Peyer's patch (tissue), 4 donors: ENCODE measurements around the gene EFNA2. TPM values are rescaled to one million over a fixed set of nuclear protein-coding genes. Genes with fewer than 3 reads are reported as not detected.
"Not testable (repeated sequence)": the region's sequence is repeated elsewhere in the genome, so short reads cannot be mapped to it uniquely, and the experiment has no call there.

ENCODE experiments used
- DNase-seq, 3 donors: peaks; one replicate each; pipeline ENCODE4 v3.0.0-alpha.2; 2017 to 2019
- H3K27ac ChIP-seq, 4 donors: fragments of 200-600 bp; sonication (generic); one replicate each; pipeline ENCODE4 v1.5.1; 2016 to 2019
- H3K27me3 ChIP-seq, 2 donors: fragments of 200-600 bp; sonication (generic); one replicate each; pipeline ENCODE4 v1.5.1; 2019
- H3K36me3 ChIP-seq, 3 donors: fragments of 200-600 bp; sonication (generic); one replicate each; pipeline ENCODE4 v1.5.1; 2016 to 2019
- H3K4me1 ChIP-seq, 4 donors: fragments of 200-600 bp; sonication (generic); one replicate each; pipeline ENCODE4 v1.5.1; 2016 to 2019
- H3K4me3 ChIP-seq, 4 donors: fragments of 200-600 bp; sonication (generic); 1 replicate in 3 of 4; 2 replicates in 1 of 4; pipeline ENCODE4 v1.5.1; 2016 to 2019; ENCODE audit warnings: mild to moderate bottlenecking in 1 of 4
- H3K9me3 ChIP-seq, 4 donors: fragments of 200-600 bp; sonication (generic); one replicate each; pipeline ENCODE4 v1.5.1; 2016 to 2019; ENCODE audit warnings: mild to moderate bottlenecking in 1 of 4
- POLR2A ChIP-seq, 2 donors: fragments of 450-650 bp; IDR thresholded peaks; one replicate each; pipeline ENCODE4 v1.5.1; 2017; ENCODE audit warnings: antibody characterized with exemption in 2 of 2, mild to moderate bottlenecking in 2 of 2, moderate library complexity in 2 of 2
- total RNA-seq, 4 donors: library from RNA; depleted of rRNA; stranded (reverse); fragments of >200 nt; gene quantifications; one replicate each; pipeline ENCODE4 v1.1.0, GENCODE V29; 2016
- TF ChIP-seq, protein P1 (sequence below), 6 experiments: fragments of 450-650 bp in 4 of 6; fragments of 200-600 bp in 2 of 6; sonication (generic) in 1 of 6; IDR thresholded peaks; one replicate each; pipeline ENCODE4 v1.5.1; 2017 to 2019; ENCODE audit warnings: antibody characterized with exemption in 6 of 6, mild to moderate bottlenecking in 3 of 6, moderate library complexity in 1 of 6

Gene EFNA2
- total RNA-seq, 4 donors from 2014 or later, result 21.5 to 34.1 (median 32.3) TPM

DNA sequence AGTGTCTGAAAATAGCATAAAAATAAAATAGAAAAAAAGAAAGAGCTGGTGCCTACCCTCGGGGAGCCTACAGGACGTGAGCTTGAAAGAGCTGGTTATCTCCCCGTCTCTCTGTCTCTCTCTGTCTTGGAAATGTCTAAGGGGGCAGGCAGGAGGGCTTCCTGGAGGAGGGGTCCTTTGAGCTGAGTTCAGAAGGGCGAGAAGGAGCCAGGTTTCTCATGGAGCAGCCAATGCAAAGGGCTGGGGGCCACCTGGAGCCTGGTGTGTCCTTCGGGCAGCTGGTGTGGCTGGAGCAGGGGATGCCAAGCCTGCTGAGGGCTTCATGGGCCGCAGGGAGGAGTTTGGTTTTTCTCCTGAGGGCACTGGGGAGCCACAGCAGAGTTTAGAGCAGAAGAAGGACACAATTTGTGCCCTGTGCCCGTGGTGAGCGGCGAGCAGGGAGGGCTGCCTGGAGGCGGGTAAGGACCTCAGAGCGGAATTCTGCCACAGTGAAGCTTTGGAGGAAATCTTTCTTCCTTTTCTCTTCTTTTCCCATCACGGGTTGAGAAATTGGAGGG, 38.7 kb downstream of the EFNA2 start:
- peaks cover 0 to 8% of the 10 kb centered on the region in 2 donors for H3K27me3 ChIP-seq
- no peak for DNase-seq
- H3K4me3 ChIP-seq, result peak overlapping the region in 2 of 4 donors; percentile 30 to 43
- H3K27ac ChIP-seq, result no peak overlapping the region
- H3K9me3 ChIP-seq, result no peaks in the 10 kb centered on the region
- peaks cover 0 to 11% (median 9%) of the 10 kb centered on the region in 4 donors for H3K4me1 ChIP-seq
- H3K36me3 ChIP-seq, result no peaks in the 10 kb centered on the region
- TF ChIP-seq, protein P1, sequence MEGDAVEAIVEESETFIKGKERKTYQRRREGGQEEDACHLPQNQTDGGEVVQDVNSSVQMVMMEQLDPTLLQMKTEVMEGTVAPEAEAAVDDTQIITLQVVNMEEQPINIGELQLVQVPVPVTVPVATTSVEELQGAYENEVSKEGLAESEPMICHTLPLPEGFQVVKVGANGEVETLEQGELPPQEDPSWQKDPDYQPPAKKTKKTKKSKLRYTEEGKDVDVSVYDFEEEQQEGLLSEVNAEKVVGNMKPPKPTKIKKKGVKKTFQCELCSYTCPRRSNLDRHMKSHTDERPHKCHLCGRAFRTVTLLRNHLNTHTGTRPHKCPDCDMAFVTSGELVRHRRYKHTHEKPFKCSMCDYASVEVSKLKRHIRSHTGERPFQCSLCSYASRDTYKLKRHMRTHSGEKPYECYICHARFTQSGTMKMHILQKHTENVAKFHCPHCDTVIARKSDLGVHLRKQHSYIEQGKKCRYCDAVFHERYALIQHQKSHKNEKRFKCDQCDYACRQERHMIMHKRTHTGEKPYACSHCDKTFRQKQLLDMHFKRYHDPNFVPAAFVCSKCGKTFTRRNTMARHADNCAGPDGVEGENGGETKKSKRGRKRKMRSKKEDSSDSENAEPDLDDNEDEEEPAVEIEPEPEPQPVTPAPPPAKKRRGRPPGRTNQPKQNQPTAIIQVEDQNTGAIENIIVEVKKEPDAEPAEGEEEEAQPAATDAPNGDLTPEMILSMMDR (IDR thresholded peaks at IDR 0.05), result no peak
- TF ChIP-seq POLR2A (IDR thresholded peaks at IDR 0.05), result no peak

- Histone ChIP-seq H3K4me3 (peak overlapping the region; percentile 12 to 43 (median 34)), H3K36me3 (no peaks in the 10 kb centered on the region), H3K9me3 (no peaks in the 10 kb centered on the region), H3K27ac (no peak overlapping the region), H3K27me3 (peaks cover 0 to 8% of the 10 kb centered on the region in 2 donors), H3K4me1 (peaks cover 0 to 11% (median 9%) of the 10 kb centered on the region in 4 donors)
- peak in 2 of 3 donors; percentile 55 to 68 for DNase-seq
- no peak for TF ChIP-seq POLR2A (IDR thresholded peaks at IDR 0.05)
- TF ChIP-seq, protein P1 (IDR thresholded peaks at IDR 0.05), result no peak
Measured at GRCh38 chr19:1324806-1325567, 39.3 kb downstream of the EFNA2 start.

GRCh38 chr19:1325568-1326294, 40.1 kb downstream of the EFNA2 start:
- TF ChIP-seq, protein P1 (IDR thresholded peaks at IDR 0.05), result no peak
- TF ChIP-seq POLR2A (IDR thresholded peaks at IDR 0.05), result no peak
- Histone ChIP-seq H3K27me3 (peaks cover 0 to 8% of the 10 kb centered on the region in 2 donors), H3K4me1 (peaks cover 0 to 11% (median 9%) of the 10 kb centered on the region in 4 donors), H3K27ac (no peak overlapping the region), H3K36me3 (no peaks in the 10 kb centered on the region), H3K4me3 (peak overlapping the region in 2 of 4 donors; percentile 39 to 43), H3K9me3 (no peaks in the 10 kb centered on the region)
- no peak for DNase-seq

DNA sequence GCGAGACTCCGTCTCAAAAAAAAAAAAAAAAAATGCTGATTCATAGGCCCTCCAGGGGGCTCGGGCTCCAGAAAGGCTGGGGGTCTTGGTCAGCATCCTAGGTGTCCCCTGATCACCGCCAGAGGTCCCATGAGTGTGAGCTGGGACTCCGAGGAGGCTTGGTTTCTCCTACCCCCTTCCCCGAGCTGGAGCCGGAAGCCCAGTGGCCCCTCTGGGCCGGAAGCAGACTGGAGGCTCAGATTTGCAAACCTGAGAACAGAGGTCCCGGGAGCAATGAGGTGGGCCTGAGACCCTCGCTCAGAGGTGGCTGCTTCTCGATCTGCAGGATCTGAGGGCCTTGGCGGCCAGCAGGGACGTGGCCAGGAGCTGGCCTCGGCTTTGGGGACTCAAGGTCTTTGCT, 41.5 kb downstream of the EFNA2 start:
- Histone ChIP-seq H3K4me3 (no peak overlapping the region), H3K36me3 (no peaks in the 10 kb centered on the region), H3K9me3 (no peaks in the 10 kb centered on the region), H3K4me1 (peaks cover 0 to 11% (median 9%) of the 10 kb centered on the region in 4 donors), H3K27me3 (peaks cover 0 to 8% of the 10 kb centered on the region in 2 donors), H3K27ac (no peak overlapping the region)
- no peak for DNase-seq
- TF ChIP-seq, protein P1 (IDR thresholded peaks at IDR 0.05), result no peak
- TF ChIP-seq POLR2A (IDR thresholded peaks at IDR 0.05), result no peak

DNA sequence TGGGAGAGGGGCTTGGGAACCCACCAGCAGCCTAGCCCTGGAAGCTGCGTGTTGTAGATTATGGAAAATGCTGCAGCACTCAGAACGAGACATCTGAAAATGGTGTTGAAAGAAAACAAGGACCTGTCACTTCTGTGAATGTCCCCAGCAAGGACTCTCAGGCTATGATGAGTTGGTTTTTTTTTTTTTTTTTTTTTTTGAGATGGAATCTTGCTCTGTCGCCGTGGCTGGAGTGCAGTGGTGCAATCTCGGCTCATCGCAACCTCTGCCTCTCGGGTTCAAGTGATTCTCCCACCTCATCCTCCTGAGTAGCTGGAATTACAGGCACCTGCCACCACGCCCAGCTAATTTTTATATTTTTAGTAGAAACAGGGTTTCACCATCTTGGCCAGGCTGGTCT, 46.5 kb downstream of the EFNA2 start:
- H3K4me1 ChIP-seq, H3K9me3 ChIP-seq, H3K36me3 ChIP-seq, DNase-seq, H3K27me3 ChIP-seq, H3K27ac ChIP-seq, H3K4me3 ChIP-seq: not testable (repeated sequence)
